HEK293 (cell line): ENCODE results near the gene FUT3.

ENCODE experiments used
- MZF1 ChIP-seq: fragments of 450-650 bp; formaldehyde crosslinking; IDR thresholded peaks from 2 replicates; pipeline ENCODE4 v1.5.1; 2017; ENCODE audit warnings: missing biosample characterization, missing genetic modification characterization, borderline replicate concordance
- YY1 ChIP-seq: fragments of 450-650 bp; formaldehyde crosslinking; IDR thresholded peaks from 2 replicates; pipeline ENCODE4 v1.5.1; 2018; ENCODE audit warnings: missing biosample characterization, missing genetic modification characterization
- ZBTB8A ChIP-seq: fragments of 450-650 bp; formaldehyde crosslinking; IDR thresholded peaks from 2 replicates; pipeline ENCODE4 v1.5.1; 2016; ENCODE audit warnings: missing biosample characterization, missing genetic modification characterization
- ZNF837 ChIP-seq: fragments of 450-650 bp; formaldehyde crosslinking; IDR thresholded peaks from 2 replicates; pipeline ENCODE4 v1.5.1; 2016; ENCODE audit warnings: missing biosample characterization, missing genetic modification characterization

DNA sequence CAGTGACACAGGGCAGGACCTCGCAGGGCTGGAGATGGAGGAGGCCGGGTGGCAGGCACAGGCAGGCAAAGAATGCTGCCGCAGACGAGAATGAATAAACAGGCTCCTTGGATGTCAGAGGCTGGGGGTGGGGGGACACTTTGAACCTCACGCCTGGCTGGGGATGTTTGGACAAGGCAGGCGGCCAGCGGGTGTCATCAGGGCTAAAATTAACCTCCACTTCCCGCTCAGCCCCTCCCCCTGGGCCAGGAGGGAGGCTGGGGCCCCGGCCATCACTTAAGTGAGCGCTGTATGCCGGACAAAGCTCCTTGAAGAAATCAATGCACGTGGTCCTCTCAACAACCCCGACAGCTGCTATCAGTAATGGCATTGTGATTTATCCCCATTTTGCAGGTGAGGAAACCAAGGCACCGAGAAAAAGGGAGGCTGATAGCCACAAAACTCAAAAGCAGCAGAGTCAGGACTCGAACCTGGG is 29.4 kb upstream of the FUT3 start:
- TF ChIP-seq YY1 (tag by site-specific recombination), result no peak
- no peak for TF ChIP-seq ZNF837 (tag by site-specific recombination)
- no peak for TF ChIP-seq MZF1 (tag by site-specific recombination)
- TF ChIP-seq ZBTB8A (tag by site-specific recombination), result no peak
